ENCODE measurements around the gene FGF18. TPM values are rescaled to one million over a fixed set of nuclear protein-coding genes. Genes with fewer than 3 reads are reported as not detected.

The FGF18 gene
- total and polyA plus RNA-seq, 10 of the 15 experiments (the other 5 are each of a cell fraction or from before 2014, with no cell fraction given): 0.03 to 0.10 (median 0.06) TPM; not detected in 5

DNA sequence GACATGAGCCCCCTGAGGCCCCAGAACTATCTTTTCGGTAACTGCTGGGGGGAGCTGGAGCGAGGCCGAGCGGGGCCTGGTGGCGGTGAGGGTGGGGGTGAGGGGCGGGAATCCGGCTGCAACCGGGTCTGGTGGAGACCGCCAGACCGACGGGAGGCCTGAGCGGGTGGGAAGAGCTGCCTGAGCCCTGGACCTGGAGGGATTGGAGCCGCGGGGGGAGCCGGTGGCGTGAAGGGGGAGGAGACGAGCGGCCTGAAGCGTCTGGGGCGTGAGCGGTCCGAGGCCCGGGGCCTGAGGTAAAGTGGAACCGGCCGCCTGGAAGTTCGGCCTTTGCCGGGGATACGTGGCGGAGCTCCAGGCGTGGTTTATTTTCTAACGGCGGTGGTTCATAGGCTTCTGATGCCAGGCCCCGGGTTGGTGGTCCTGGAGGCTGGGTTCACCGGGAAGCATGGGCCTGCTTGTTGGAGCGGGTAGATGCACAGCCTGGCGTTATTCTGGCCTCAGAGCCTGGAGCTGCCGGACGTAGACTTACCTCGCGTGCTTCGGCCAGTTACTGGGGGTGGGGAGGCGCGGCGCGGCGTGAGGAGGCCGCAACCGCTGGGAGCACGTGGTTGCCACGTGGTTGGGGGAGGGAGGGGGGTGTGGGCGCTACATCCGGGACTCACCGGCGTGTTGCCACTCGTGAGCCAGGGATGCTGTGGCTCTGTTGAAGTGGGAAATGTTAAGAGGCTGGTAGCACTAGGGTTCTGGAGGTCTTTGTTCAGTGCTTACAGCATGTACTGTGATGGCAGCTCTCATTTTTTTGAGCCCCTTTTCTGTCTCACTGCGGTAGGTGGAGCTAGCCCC, 31.3 kb upstream of the FGF18 start (continued):
- TF ChIP-seq, protein P1, sequence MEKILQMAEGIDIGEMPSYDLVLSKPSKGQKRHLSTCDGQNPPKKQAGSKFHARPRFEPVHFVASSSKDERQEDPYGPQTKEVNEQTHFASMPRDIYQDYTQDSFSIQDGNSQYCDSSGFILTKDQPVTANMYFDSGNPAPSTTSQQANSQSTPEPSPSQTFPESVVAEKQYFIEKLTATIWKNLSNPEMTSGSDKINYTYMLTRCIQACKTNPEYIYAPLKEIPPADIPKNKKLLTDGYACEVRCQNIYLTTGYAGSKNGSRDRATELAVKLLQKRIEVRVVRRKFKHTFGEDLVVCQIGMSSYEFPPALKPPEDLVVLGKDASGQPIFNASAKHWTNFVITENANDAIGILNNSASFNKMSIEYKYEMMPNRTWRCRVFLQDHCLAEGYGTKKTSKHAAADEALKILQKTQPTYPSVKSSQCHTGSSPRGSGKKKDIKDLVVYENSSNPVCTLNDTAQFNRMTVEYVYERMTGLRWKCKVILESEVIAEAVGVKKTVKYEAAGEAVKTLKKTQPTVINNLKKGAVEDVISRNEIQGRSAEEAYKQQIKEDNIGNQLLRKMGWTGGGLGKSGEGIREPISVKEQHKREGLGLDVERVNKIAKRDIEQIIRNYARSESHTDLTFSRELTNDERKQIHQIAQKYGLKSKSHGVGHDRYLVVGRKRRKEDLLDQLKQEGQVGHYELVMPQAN (conservative IDR thresholded peaks at IDR 0.05): peak; percentile 85; the same call in 1 of the 2 replicates
- TF ChIP-seq, protein P2, sequence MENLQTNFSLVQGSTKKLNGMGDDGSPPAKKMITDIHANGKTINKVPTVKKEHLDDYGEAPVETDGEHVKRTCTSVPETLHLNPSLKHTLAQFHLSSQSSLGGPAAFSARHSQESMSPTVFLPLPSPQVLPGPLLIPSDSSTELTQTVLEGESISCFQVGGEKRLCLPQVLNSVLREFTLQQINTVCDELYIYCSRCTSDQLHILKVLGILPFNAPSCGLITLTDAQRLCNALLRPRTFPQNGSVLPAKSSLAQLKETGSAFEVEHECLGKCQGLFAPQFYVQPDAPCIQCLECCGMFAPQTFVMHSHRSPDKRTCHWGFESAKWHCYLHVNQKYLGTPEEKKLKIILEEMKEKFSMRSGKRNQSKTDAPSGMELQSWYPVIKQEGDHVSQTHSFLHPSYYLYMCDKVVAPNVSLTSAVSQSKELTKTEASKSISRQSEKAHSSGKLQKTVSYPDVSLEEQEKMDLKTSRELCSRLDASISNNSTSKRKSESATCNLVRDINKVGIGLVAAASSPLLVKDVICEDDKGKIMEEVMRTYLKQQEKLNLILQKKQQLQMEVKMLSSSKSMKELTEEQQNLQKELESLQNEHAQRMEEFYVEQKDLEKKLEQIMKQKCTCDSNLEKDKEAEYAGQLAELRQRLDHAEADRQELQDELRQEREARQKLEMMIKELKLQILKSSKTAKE (IDR thresholded peaks at IDR 0.05; ENCODE audit: low read depth, poor library complexity, severe bottlenecking): no peak
- TF ChIP-seq GATAD2B (conservative IDR thresholded peaks at IDR 0.05; ENCODE audit: low read depth) (no peak), RCOR1 (conservative IDR thresholded peaks at IDR 0.05; ENCODE audit: low read depth, low read length) (no peak), ZBED1 (IDR thresholded peaks at IDR 0.05; ENCODE audit: borderline replicate concordance) (no peak), KDM1A (IDR thresholded peaks at IDR 0.05; ENCODE audit: borderline replicate concordance) (no peak), NFIC (IDR thresholded peaks at IDR 0.05; ENCODE audit: low read depth, low read length) (no peak), SUPT20H (IDR thresholded peaks at IDR 0.05; ENCODE audit: borderline replicate concordance, control insufficient read depth, low read depth, low read length) (no peak), EZH2 (IDR thresholded peaks at IDR 0.05; ENCODE audit: borderline replicate concordance, control insufficient read depth, low read depth, low read length) (no peak), PML (IDR thresholded peaks at IDR 0.05; ENCODE audit: low read length) (peak; percentile 12; the same call in 1 of the 2 replicates), LARP7 (IDR thresholded peaks at IDR 0.05) (0 out of 2 replicates have a peak, but pooled peaks have one; percentile 5), IKZF1 (conservative IDR thresholded peaks at IDR 0.05) (peak; percentile 36; the same call in 1 of the 2 replicates), HDAC2 (IDR thresholded peaks at IDR 0.05) (no peak; the same call in 1 of the 2 replicates), SMAD1 (IDR thresholded peaks at IDR 0.05; ENCODE audit: low read depth, partially characterized antibody) (no peak), SIX5 (IDR thresholded peaks at IDR 0.05; ENCODE audit: low read depth, low read length, severe bottlenecking) (no peak), FOXK2 (IDR thresholded peaks at IDR 0.05) (no peak), MTA3 (IDR thresholded peaks at IDR 0.05; ENCODE audit: borderline replicate concordance, low read length) (no peak; the same call in 1 of the 2 replicates), RAD21 (IDR thresholded peaks at IDR 0.05; ENCODE audit: insufficient read depth, low read depth, low read length) (no peak), EP300 (IDR thresholded peaks at IDR 0.05; ENCODE audit: borderline replicate concordance in 1 of 2, control insufficient read depth in 1 of 2, low read depth in 2 of 2, low read length in 2 of 2) (0 out of 4 replicates have a peak, but pooled peaks have one; percentile 24 to 44), BHLHE40 (IDR thresholded peaks at IDR 0.05; ENCODE audit: borderline replicate concordance in 1 of 2, low read depth in 2 of 2, low read length in 1 of 2) (peak; percentile 93 to 96), IKZF2 (IDR thresholded peaks at IDR 0.05) (no peak), CBX3 (IDR thresholded peaks at IDR 0.05; ENCODE audit: borderline replicate concordance, low read depth) (no peak), PAX8 (IDR thresholded peaks at IDR 0.05) (no peak)
